Measurements from ENCODE around the gene YAE1.

Gene YAE1

GRCh38 chr7:39566023-39566921, at the start of gene YAE1:
TSS of gene YAE1 (plus strand) at chr7:39566404. CDS start at chr7:39566419, 15 bp downstream.
- Histone ChIP-seq H3K9me3 (ENCODE audit: severe bottlenecking) (no peaks in the 10 kb centered on the region), H3K36me3 (ENCODE audit: low read depth) (peaks cover 11% of the 10 kb centered on the region), H3K4me1 (ENCODE audit: insufficient read depth, poor library complexity, severe bottlenecking) (peaks cover 5% of the 10 kb centered on the region), H3K4me3 (ENCODE audit: severe bottlenecking) (peak within 1 kb of the TSS; percentile 51), H3K27me3 (ENCODE audit: insufficient read depth, poor library complexity, severe bottlenecking) (no peaks in the 10 kb centered on the region), H3K27ac (ENCODE audit: poor library complexity, severe bottlenecking) (peak within 1 kb of the TSS; percentile 48)
- DNase-seq (ENCODE audit: low spot score), result peak; percentile 67
- TF ChIP-seq, protein P1, sequence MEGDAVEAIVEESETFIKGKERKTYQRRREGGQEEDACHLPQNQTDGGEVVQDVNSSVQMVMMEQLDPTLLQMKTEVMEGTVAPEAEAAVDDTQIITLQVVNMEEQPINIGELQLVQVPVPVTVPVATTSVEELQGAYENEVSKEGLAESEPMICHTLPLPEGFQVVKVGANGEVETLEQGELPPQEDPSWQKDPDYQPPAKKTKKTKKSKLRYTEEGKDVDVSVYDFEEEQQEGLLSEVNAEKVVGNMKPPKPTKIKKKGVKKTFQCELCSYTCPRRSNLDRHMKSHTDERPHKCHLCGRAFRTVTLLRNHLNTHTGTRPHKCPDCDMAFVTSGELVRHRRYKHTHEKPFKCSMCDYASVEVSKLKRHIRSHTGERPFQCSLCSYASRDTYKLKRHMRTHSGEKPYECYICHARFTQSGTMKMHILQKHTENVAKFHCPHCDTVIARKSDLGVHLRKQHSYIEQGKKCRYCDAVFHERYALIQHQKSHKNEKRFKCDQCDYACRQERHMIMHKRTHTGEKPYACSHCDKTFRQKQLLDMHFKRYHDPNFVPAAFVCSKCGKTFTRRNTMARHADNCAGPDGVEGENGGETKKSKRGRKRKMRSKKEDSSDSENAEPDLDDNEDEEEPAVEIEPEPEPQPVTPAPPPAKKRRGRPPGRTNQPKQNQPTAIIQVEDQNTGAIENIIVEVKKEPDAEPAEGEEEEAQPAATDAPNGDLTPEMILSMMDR (IDR thresholded peaks at IDR 0.05; ENCODE audit: poor library complexity, severe bottlenecking), result no peak
- peak; percentile 88 for ATAC-seq (ENCODE audit: low read depth)

- no peaks in the 10 kb centered on the region for H3K27me3 ChIP-seq (ENCODE audit: insufficient read depth, poor library complexity, severe bottlenecking)
- H3K4me1 ChIP-seq (ENCODE audit: insufficient read depth, poor library complexity, severe bottlenecking), result no peaks in the 10 kb centered on the region
- H3K27ac ChIP-seq (ENCODE audit: poor library complexity, severe bottlenecking), result no peak overlapping the region
- no peak overlapping the region for H3K4me3 ChIP-seq (ENCODE audit: severe bottlenecking)
- TF ChIP-seq, protein P1 (IDR thresholded peaks at IDR 0.05; ENCODE audit: poor library complexity, severe bottlenecking), result no peak
- H3K9me3 ChIP-seq (ENCODE audit: severe bottlenecking), result no peaks in the 10 kb centered on the region
- no peak for ATAC-seq (ENCODE audit: low read depth)
- no peaks in the 10 kb centered on the region for H3K36me3 ChIP-seq (ENCODE audit: low read depth)
- DNase-seq (ENCODE audit: low spot score), result no peak
Observed at GRCh38 chr7:39516498-39516897, 49.7 kb upstream of the YAE1 start.

DNA sequence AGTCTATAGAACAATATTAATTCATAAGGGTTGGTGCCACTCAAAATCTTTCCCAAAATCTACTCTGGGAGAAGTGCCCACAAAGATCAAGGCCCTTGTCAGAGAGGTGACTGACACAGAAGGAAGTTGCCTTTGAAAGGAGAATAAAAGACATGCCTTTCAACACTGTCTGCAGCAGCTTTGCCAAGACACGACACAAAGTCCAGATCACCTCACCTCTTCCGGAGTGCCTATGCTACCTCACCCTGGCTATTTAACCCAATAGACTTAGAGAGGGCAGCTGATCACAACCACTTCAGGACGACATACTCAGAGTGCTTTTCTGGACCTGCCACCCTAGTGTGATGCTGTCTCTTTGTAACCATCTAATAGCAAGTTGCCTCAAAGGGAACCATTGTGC, 49.0 kb upstream of the YAE1 start:
- Histone ChIP-seq H3K9me3 (ENCODE audit: severe bottlenecking) (no peaks in the 10 kb centered on the region), H3K27me3 (ENCODE audit: insufficient read depth, poor library complexity, severe bottlenecking) (no peaks in the 10 kb centered on the region), H3K4me1 (ENCODE audit: insufficient read depth, poor library complexity, severe bottlenecking) (no peaks in the 10 kb centered on the region), H3K27ac (ENCODE audit: poor library complexity, severe bottlenecking) (no peak overlapping the region), H3K4me3 (ENCODE audit: severe bottlenecking) (no peak overlapping the region), H3K36me3 (ENCODE audit: low read depth) (no peaks in the 10 kb centered on the region)
- ATAC-seq (ENCODE audit: low read depth), result no peak
- TF ChIP-seq, protein P1 (IDR thresholded peaks at IDR 0.05; ENCODE audit: poor library complexity, severe bottlenecking), result no peak
- no peak for DNase-seq (ENCODE audit: low spot score)

DNA sequence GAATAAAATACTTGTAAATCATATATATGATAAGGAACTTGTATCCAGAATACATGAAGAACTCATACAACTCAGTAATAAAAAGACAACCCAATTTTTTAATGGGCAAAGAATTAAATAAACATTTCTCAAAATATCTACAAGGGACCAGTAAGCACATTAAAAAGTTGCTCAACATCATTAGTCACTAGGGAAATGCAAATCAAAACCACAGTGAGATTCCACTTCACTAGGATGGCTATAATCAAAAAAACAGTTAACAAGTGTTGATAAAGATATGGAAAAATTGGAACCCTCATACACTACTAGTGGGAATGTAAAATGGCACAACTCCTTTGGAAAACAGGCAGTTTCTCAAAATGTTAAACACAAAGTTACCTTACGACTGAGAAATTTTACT, 40.3 kb upstream of the YAE1 start:
- Histone ChIP-seq H3K9me3 (ENCODE audit: severe bottlenecking) (no peaks in the 10 kb centered on the region), H3K4me3 (ENCODE audit: severe bottlenecking) (no peak overlapping the region), H3K27ac (ENCODE audit: poor library complexity, severe bottlenecking) (no peak overlapping the region), H3K36me3 (ENCODE audit: low read depth) (no peaks in the 10 kb centered on the region), H3K27me3 (ENCODE audit: insufficient read depth, poor library complexity, severe bottlenecking) (no peaks in the 10 kb centered on the region), H3K4me1 (ENCODE audit: insufficient read depth, poor library complexity, severe bottlenecking) (no peaks in the 10 kb centered on the region)
- DNase-seq (ENCODE audit: low spot score), result no peak
- no peak for ATAC-seq (ENCODE audit: low read depth)
- TF ChIP-seq, protein P1 (IDR thresholded peaks at IDR 0.05; ENCODE audit: poor library complexity, severe bottlenecking), result no peak

GRCh38 chr7:39526666-39527065, 39.5 kb upstream of the YAE1 start:
- Histone ChIP-seq H3K27me3 (ENCODE audit: insufficient read depth, poor library complexity, severe bottlenecking) (no peaks in the 10 kb centered on the region), H3K27ac (ENCODE audit: poor library complexity, severe bottlenecking) (no peak overlapping the region), H3K9me3 (ENCODE audit: severe bottlenecking) (no peaks in the 10 kb centered on the region), H3K4me1 (ENCODE audit: insufficient read depth, poor library complexity, severe bottlenecking) (no peaks in the 10 kb centered on the region), H3K4me3 (ENCODE audit: severe bottlenecking) (no peak overlapping the region), H3K36me3 (ENCODE audit: low read depth) (no peaks in the 10 kb centered on the region)
- TF ChIP-seq, protein P1 (IDR thresholded peaks at IDR 0.05; ENCODE audit: poor library complexity, severe bottlenecking), result no peak
- no peak for DNase-seq (ENCODE audit: low spot score)
- no peak for ATAC-seq (ENCODE audit: low read depth)

All from RWPE2 (cell line).